ENCODE data around the gene STXBP6. TPM values are rescaled to one million over a fixed set of nuclear protein-coding genes. Genes with fewer than 3 reads are reported as not detected.
A peak's percentile ranks its signal among the peaks of the same experiment; 100 is the strongest.

The STXBP6 gene
- total and polyA plus RNA-seq, 9 donors, result 17.5 to 33.5 (median 25.6) TPM

DNA sequence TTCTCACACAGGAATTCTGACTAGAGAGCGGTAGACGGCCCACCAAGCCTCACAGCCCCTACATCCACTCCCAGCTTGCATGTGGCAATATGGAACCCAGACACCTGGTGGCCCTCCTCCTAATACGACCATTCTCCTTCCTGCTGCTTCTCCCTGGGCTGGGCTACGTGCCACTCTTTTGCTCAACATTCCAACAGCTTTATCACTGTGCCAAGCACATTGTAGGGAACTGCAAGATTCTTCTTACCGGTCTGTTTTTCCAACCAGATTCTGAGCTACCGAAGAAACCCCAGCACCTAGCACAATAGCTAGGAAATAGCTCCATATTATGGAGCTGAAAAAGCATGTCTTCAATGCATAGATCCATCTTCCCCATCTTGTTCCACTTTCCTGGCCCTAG is 58.1 kb downstream of the STXBP6 start:
- 88% methylated on average over 6 of the region's 6 CpGs for WGBS (ENCODE audit: insufficient coverage)
- H3K36me3 ChIP-seq (ENCODE audit: control insufficient read depth, insufficient read depth, low read length), result peaks cover 5% of the 10 kb centered on the region
- H3K9me3 ChIP-seq (replicated peaks; ENCODE audit: control insufficient read depth, low read depth, low read length), result no peaks in the 10 kb centered on the region
- H3K4me3 ChIP-seq (ENCODE audit: low read length), result no peak overlapping the region
- no peaks in the 10 kb centered on the region for H3K4me1 ChIP-seq (ENCODE audit: control insufficient read depth, insufficient read depth, low read length)
- DNase-seq, result no peak
- no peaks in the 10 kb centered on the region for H3K27me3 ChIP-seq (ENCODE audit: control insufficient read depth, insufficient read depth, low read length)
- no peak overlapping the region for H3K27ac ChIP-seq (ENCODE audit: low read length)

- no CpG with 5 or more reads among the region's 1 CpG for WGBS (ENCODE audit: insufficient coverage)
- no peaks in the 10 kb centered on the region for H3K27me3 ChIP-seq (ENCODE audit: control insufficient read depth, insufficient read depth, low read length)
- H3K9me3 ChIP-seq (replicated peaks; ENCODE audit: control insufficient read depth, low read depth, low read length), result no peaks in the 10 kb centered on the region
- peaks cover 5% of the 10 kb centered on the region for H3K36me3 ChIP-seq (ENCODE audit: control insufficient read depth, insufficient read depth, low read length)
- H3K4me1 ChIP-seq (ENCODE audit: control insufficient read depth, insufficient read depth, low read length), result peaks cover 2% of the 10 kb centered on the region
- DNase-seq, result no peak
- no peak overlapping the region for H3K4me3 ChIP-seq (ENCODE audit: low read length)
- H3K27ac ChIP-seq (ENCODE audit: low read length), result no peak overlapping the region
These were observed 58.7 kb downstream of the STXBP6 start for GRCh38 chr14:24991288-24991687.

GRCh38 chr14:24990773-24991172 is 59.2 kb downstream of the STXBP6 start:
- H3K27ac ChIP-seq (ENCODE audit: low read length), result no peak overlapping the region
- peaks cover 5% of the 10 kb centered on the region for H3K36me3 ChIP-seq (ENCODE audit: control insufficient read depth, insufficient read depth, low read length)
- no peak overlapping the region for H3K4me3 ChIP-seq (ENCODE audit: low read length)
- H3K9me3 ChIP-seq (replicated peaks; ENCODE audit: control insufficient read depth, low read depth, low read length), result no peaks in the 10 kb centered on the region
- peaks cover 5% of the 10 kb centered on the region for H3K4me1 ChIP-seq (ENCODE audit: control insufficient read depth, insufficient read depth, low read length)
- no peak for DNase-seq
- H3K27me3 ChIP-seq (ENCODE audit: control insufficient read depth, insufficient read depth, low read length), result no peaks in the 10 kb centered on the region

- Histone ChIP-seq H3K27ac (ENCODE audit: low read length) (no peak overlapping the region), H3K4me1 (ENCODE audit: control insufficient read depth, insufficient read depth, low read length) (peaks cover 12% of the 10 kb centered on the region), H3K9me3 (replicated peaks; ENCODE audit: control insufficient read depth, low read depth, low read length) (no peaks in the 10 kb centered on the region), H3K36me3 (ENCODE audit: control insufficient read depth, insufficient read depth, low read length) (peaks cover 5% of the 10 kb centered on the region), H3K27me3 (ENCODE audit: control insufficient read depth, insufficient read depth, low read length) (no peaks in the 10 kb centered on the region), H3K4me3 (ENCODE audit: low read length) (no peak overlapping the region)
- WGBS (ENCODE audit: insufficient coverage), result no CpG with 5 or more reads among the region's 8 CpGs
- no peak for DNase-seq
These were observed 59.9 kb downstream of the STXBP6 start for GRCh38 chr14:24990050-24990449.

GRCh38 chr14:24988760-24989159 is 61.2 kb downstream of the STXBP6 start:
- Histone ChIP-seq H3K36me3 (ENCODE audit: control insufficient read depth, insufficient read depth, low read length) (peaks cover 5% of the 10 kb centered on the region), H3K27ac (ENCODE audit: low read length) (no peak overlapping the region), H3K4me3 (ENCODE audit: low read length) (no peak overlapping the region), H3K27me3 (ENCODE audit: control insufficient read depth, insufficient read depth, low read length) (no peaks in the 10 kb centered on the region), H3K9me3 (replicated peaks; ENCODE audit: control insufficient read depth, low read depth, low read length) (no peaks in the 10 kb centered on the region), H3K4me1 (ENCODE audit: control insufficient read depth, insufficient read depth, low read length) (peaks cover 14% of the 10 kb centered on the region)
- WGBS (ENCODE audit: insufficient coverage), result 45% methylated on average over 1 of the region's 5 CpGs
- peak; percentile 67 for DNase-seq

DNA sequence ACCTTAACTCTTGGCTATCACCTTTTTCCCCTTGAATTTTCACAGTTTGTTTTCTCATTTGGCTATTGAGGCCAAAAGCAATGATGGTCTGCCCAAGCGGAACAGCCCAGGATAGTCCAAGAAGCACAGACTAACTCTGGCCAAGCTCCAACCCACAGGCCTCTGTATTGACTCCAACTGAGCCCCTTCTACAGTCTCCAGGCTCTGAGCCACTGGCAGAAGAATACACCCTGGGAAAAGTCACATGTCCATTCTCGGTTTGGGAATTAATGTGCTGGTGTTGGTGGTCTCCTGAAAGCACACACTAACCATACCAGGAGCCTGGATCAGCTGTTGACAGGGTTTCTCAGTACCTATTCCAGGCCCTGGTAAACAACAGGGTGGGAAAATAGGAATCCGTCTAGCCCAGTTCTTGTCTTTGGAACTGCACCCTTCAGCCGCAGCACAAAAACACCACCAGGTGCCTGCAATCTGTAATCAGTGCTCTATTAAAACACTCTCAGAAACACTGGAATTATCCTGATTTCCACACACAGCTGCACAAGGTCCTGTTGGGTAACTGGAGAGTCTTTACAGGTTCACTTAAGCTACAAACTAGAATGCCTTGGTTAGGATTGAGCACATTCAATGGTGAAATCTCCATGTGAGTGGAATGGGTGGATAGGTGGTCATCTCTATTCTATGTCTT is 63.6 kb downstream of the STXBP6 start:
- peak; percentile 71 for DNase-seq
- no peaks in the 10 kb centered on the region for H3K9me3 ChIP-seq (replicated peaks; ENCODE audit: control insufficient read depth, low read depth, low read length)
- H3K27ac ChIP-seq (ENCODE audit: low read length), result no peak overlapping the region
- 67% methylated on average over 1 of the region's 4 CpGs for WGBS (ENCODE audit: insufficient coverage)
- H3K27me3 ChIP-seq (ENCODE audit: control insufficient read depth, insufficient read depth, low read length), result no peaks in the 10 kb centered on the region
- H3K4me1 ChIP-seq (ENCODE audit: control insufficient read depth, insufficient read depth, low read length), result peaks cover 14% of the 10 kb centered on the region
- no peak overlapping the region for H3K4me3 ChIP-seq (ENCODE audit: low read length)
- peaks cover 5% of the 10 kb centered on the region for H3K36me3 ChIP-seq (ENCODE audit: control insufficient read depth, insufficient read depth, low read length)

- H3K36me3 ChIP-seq (ENCODE audit: control insufficient read depth, insufficient read depth, low read length), result peaks cover 5% of the 10 kb centered on the region
- no peaks in the 10 kb centered on the region for H3K9me3 ChIP-seq (replicated peaks; ENCODE audit: control insufficient read depth, low read depth, low read length)
- H3K27ac ChIP-seq (ENCODE audit: low read length), result no peak overlapping the region
- no peaks in the 10 kb centered on the region for H3K27me3 ChIP-seq (ENCODE audit: control insufficient read depth, insufficient read depth, low read length)
- 11% methylated on average over 3 of the region's 6 CpGs for WGBS (ENCODE audit: insufficient coverage)
- H3K4me1 ChIP-seq (ENCODE audit: control insufficient read depth, insufficient read depth, low read length), result peaks cover 14% of the 10 kb centered on the region
- DNase-seq, result peak; percentile 76
- H3K4me3 ChIP-seq (ENCODE audit: low read length), result no peak overlapping the region
These were observed 64.9 kb downstream of the STXBP6 start for GRCh38 chr14:24984846-24985589.

DNA sequence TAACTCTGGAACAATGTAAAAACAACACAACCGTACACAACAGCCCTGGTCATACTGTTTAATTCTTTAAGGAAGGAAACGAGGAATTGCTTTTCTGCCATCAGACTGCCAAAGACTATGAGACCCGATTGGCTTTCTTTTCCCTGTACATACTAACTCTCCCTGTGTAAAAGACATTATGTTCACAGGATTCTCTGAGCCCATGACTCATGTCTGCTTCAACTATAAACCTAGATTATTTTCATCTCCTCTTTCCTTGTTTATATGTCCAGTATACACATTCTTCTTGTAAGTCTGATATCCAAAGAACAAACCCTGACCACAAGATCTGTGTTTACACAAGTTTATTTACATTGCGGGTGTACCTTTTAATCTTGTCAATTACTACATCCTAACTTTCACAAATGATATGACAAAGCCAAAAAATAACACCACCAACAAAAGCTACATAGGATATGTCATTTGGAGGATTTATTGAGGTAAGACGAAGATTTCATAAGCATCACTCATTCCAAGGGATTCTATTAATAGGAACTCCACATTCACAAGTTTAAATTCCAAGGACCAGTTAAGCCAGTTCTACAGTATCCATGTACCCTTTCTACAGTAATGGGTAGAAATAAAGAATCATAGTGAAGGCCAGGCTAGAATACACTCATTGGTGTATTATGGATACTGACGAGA is 67.3 kb downstream of the STXBP6 start:
- Histone ChIP-seq H3K27me3 (ENCODE audit: control insufficient read depth, insufficient read depth, low read length) (no peaks in the 10 kb centered on the region), H3K9me3 (replicated peaks; ENCODE audit: control insufficient read depth, low read depth, low read length) (no peaks in the 10 kb centered on the region), H3K27ac (ENCODE audit: low read length) (no peak overlapping the region), H3K36me3 (ENCODE audit: control insufficient read depth, insufficient read depth, low read length) (no peaks in the 10 kb centered on the region), H3K4me3 (ENCODE audit: low read length) (no peak overlapping the region), H3K4me1 (ENCODE audit: control insufficient read depth, insufficient read depth, low read length) (peaks cover 14% of the 10 kb centered on the region)
- no peak for DNase-seq
- 61% methylated on average over 2 of the region's 6 CpGs for WGBS (ENCODE audit: insufficient coverage)

DNA sequence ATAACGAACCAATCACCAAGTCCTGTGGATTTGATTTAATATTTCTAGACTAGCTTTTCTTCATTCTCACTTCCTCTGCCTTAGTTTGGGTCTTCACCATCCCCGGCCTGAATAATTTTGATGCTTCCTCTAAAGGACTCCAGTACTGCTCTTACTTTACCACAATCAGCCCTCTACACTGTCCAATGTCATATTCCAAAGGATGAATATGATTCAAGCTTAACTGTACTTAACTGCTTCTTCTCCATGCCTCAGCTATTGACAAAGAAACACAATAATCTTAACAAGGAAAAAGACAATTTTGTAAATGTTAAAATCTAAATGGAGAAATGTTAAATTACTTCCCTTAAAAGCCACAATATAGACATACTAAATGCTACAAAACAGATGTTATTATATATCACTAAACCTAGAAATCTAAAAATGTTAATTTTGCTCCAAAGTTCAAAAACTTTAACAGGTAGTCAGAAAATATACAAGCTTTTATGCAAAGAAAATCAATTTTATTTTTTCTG is 70.2 kb downstream of the STXBP6 start:
- Histone ChIP-seq H3K36me3 (ENCODE audit: control insufficient read depth, insufficient read depth, low read length) (no peaks in the 10 kb centered on the region), H3K27ac (ENCODE audit: low read length) (no peak overlapping the region), H3K4me1 (ENCODE audit: control insufficient read depth, insufficient read depth, low read length) (no peaks in the 10 kb centered on the region), H3K27me3 (ENCODE audit: control insufficient read depth, insufficient read depth, low read length) (no peaks in the 10 kb centered on the region), H3K9me3 (replicated peaks; ENCODE audit: control insufficient read depth, low read depth, low read length) (no peaks in the 10 kb centered on the region), H3K4me3 (ENCODE audit: low read length) (no peak overlapping the region)
- 80% methylated on average over 1 of the region's 2 CpGs for WGBS (ENCODE audit: insufficient coverage)
- DNase-seq, result no peak

Data from muscle of leg (tissue), 11 donors.